DMS 273 treated with DMSO at 0.1 percent for 48 hours (cell line): ENCODE measurements around the gene TOP1.

Source experiments
- DNase-seq: peaks from one replicate; lab custom pipeline; 2025; lab: John Stamatoyannopoulos, UW

Gene TOP1

DNA sequence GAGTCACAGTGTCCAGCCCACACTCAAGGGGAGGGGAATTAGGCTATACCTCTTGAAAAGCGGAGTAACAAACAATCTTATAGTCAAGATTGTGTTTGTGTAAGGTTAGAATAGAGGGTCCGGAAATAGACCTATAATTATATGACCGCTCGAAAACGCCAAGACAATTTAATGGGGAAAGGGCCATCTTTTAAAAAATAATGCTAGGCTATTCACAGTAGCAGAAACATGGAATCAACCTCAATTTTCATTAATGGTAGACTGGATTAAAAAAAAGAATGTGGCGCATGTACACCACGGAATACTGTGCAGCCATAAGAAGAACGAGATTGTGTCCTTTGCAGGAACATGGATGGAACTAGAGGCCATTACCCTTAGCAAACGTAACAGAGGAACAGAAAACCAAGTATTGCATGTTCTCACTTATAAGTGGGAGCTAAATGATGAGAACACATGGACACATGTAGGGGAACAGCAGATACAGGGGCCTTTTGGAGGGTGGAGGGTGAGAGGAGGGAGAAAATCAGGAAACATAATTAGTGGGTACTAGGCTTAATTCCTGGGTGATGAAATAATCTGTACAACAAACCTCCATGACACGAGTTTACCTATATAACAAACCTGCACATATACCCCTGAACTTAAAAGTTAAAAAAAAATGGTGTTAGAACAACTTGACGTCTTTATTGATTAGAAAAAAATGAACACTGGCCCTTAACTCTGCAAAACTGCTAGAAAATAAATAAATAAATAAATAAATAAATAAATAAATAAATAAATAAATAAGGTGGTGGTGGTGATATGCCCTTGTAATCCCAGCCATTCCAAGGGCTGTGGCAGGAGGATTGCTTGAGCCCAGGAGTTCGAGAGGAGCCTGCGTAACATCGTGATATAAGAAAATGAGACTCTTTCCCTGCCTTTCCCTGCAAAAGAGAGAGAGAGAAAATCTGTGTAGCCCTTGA lies 30.3 kb downstream of the TOP1 start:
- DNase-seq, result no peak

DNA sequence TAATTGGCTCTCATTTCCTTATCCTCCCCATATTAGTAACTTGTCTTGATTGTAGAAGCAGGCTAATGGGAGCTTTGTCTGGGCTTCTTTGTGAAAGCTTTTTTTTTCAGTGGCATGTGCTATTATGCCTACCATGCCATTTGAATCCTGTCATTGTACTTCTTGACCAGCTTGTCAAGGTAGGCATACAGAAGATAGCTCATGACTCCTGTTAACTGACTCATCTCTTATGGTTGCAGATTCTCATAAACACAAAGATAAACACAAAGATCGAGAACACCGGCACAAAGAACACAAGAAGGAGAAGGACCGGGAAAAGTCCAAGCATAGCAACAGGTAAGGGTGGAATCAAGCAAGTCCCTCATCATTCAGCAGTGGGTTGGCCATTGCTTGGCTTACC lies 32.5 kb downstream of the TOP1 start:
- no peak for DNase-seq

DNA sequence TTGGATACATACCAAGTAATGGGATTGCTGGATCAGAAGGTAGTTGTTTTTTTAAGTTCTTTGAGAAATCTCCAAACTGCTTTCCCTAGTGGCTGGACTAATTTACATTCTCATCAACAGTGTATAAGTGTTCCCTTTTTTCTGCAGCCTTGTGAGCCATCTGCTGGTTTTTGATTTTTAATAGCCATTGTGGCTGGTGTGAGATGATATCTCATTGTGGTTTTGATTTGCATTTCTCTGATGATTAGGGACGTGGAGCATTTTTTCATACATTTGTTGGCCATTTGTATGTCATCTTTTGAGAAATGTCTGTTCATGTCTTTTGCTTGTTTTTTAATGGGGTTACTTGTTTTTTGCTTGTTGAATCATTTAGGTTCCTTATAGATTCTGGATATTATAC lies 34.8 kb downstream of the TOP1 start:
- DNase-seq, result no peak

DNA sequence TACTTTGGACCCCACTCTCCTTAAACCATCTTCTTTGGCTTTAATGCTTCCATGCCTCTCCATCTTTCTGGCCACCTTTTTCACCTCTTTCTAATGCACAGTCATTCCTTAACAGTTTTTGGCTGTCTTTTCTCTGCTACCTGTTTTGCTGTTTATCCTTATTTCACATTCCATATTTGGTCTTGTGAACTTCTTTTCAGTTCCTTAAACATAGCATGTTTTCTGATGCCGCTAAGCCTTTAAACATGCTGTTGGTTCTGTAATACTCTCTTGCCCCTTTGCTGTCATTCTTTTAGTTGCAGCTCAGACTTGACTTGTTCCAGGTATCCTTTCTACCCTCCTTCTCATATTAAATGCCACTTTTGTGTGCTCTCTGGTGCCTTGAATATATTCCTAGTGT lies 35.8 kb downstream of the TOP1 start:
- no peak for DNase-seq

DNA sequence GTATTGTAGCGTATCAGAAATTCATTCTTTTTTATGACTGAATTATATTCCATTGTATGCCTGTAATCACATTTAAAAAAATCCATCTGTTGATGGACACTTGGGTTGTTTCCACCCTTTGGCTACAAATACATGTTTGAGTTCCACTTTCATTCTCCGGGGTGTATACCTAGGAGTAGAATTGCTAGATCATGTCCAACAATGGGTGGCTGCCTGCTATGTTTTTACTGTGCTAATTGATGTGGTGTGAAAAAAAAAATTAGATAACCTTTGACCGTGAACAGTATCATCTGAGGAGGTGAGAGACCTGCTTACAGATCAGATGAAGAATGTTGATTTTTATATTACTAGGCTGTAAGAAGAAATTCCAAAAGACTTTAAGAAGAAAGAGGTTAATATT lies 37.1 kb downstream of the TOP1 start:
- no peak for DNase-seq

DNA sequence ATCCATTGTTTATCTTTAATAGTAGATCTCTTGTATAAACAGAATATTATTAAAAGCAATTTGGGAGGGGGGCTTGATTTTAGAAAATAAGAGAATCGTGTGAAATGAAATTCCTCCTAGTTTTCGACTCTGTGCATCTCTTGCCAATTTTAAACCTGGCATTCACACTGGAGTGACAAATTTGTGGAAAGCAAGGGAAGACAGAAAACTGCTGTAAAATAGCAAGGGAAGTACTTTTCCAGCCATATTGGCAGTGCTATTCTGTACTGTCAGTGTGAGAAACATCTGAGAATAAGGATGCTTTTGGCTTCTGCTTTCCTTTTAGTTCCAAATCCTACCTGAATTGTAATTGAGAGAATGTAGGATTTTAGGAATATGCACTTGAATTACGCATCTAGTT lies 40.2 kb downstream of the TOP1 start:
- DNase-seq, result no peak

DNA sequence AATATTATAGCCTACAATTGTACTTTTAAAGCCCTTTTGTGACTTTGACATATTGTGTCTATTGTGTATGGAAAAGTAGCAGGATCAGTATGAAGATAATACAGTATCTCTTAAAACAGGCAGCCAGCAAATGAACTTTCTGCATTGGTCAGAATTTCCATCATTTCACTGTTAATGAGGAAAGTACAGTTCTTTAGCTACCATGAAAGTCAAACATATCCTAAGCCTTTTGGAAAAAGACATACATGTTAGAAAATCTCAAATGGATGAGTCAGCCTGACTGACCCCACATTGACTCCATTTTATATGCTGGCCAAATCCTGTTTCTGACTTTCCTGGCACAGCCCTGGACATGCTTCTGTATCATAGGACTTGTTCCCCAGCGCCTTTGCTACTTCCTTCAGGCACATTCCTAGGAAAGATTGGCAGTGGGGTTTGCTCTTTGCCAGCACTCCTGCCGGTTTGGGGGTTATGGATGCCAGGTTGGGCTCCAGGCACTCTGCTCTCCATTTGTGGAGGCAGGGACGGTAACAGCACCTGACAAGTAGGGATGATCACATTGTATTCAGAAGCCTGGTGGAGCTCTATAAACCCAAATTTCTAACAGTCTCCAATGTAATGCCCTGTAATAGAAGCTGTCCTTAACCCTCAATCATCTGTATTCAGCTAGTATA lies 43.7 kb downstream of the TOP1 start:
- no peak for DNase-seq

DNA sequence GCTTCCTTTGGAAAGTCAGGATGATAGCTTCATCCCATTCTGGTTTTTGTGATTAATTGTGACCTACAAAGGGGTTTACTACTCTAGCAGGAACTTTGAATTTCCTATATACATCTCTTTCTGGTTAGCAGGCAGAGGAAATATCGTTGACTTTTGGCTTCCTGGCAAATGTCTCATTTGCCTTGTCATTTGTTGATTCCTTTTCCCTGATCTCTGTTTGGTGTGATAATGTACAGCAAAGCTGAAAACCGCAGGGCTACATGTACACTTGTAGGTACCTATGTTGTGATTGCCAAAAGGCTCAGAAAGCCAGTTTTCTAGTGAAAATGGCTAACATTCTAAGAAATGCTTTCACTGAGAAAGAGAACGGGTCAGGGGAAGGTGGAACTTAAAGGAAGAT lies 44.3 kb downstream of the TOP1 start:
- DNase-seq, result no peak

DNA sequence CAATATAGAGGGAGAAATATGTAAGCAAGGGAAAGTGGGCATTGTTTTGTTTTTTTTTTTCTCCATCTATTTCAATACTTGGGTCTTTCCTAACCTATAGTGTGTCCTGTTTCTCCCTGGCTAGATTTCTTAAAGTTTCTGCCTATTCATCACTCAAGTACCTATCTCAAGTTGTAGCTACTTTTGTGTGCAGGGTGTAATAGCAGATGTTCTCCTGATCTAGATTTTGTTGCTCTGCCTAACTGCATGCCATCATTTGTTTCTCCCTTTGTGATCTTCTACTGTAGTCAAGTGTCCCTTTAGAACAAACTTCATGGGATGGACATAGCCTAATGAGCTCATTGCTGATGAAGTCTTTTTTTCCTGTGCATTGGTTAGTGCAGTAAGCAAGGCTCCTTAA lies 45.8 kb downstream of the TOP1 start:
- no peak for DNase-seq

DNA sequence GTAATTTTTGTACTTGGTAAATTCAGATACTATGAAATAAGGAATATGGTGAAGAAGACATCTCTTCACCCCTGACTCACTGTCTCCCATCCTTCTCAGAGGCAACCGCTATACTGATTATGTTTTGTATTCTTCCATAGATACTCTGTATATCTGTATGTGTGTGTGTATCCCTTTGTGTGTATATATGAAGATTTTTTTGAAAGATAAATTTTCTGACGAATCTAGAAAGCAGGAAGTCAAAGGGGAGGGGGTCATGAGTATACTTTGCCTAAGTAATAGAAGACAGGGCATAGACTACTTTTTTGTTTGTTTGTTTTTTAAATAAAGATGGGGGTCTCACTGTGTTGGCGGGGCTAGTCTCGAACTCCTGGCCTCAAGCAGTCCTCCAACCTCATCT lies 48.2 kb downstream of the TOP1 start:
- DNase-seq, result no peak

DNA sequence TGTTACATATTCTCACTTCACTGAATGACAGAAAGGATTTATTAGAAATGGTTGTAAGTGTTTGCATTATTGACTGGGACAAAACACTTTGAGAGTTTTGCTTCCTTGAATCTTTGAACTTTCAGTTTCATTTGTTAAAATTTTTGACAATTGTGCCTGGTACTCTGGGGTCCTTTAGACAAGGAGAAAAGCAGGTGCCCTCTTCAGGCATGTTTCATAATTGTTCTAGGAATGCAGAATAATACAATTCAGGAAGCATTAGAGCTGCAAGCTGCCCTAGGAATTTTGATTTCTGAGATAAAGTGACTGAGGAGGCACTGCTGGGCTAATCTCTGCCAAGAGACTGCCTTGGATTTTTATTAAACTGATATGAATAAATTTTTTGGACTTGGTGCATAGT lies 49.7 kb downstream of the TOP1 start:
- DNase-seq, result no peak

DNA sequence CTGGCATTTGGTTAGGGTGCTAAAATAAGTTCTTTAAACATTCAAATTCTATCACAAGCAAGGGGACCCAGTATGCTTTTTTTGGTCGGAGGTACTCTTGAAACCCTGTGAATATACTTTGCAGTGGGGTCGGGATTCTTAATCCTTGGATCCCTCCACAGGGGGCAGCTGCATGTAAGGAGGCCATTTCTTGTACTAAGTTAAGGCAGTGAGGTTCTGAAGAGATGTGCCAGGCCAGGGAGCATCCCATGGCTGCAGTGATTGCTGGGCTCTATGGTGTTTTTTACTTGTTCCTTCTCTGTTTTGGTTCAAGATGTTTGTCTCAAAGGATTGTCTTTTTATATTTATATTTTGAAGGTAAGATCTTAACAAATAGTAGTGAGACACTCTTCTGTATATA lies 50.4 kb downstream of the TOP1 start:
- DNase-seq, result no peak

DNA sequence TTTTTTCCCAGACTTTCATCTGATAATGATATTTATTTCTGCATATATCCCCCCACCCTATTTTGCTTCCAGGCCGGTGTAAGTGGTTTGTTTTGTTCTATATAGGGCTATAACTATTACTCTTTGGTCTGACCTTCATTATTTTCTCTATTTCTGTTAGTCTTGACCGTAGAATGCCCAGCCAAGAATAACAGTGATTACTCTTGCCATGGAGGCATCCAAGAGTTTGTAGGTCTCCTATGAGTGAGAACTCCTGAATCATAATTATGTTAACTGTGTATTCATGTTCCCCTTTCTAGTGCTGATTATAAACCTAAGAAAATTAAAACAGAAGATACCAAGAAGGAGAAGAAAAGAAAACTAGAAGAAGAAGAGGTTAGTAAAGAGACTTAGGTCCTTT lies 52.2 kb downstream of the TOP1 start:
- no peak for DNase-seq

DNA sequence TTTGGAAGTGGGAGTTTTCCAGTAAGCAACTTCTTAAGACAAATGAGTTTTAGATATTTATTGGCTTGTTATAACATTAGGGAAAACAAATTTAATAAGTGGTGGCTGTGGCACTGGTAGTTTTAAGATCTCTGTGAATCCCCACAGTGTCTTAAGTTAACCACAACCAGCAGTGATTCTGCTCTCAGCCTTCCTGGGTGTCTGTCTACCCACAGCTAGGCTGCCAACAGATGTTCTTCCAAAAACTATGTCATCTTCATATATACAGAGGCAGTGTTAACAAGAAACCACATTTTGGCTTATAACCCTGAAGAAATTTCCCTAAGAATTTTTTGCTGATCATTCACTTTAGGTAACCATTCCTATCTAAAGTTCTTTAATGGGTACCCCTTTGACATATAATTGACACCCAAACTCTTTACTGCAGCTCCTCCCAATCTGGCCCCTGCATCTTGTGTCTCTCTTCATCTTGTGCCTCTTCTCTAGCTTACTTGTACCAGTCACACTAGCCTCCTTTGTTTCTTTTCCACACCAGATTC lies 52.7 kb downstream of the TOP1 start:
- no peak for DNase-seq

DNA sequence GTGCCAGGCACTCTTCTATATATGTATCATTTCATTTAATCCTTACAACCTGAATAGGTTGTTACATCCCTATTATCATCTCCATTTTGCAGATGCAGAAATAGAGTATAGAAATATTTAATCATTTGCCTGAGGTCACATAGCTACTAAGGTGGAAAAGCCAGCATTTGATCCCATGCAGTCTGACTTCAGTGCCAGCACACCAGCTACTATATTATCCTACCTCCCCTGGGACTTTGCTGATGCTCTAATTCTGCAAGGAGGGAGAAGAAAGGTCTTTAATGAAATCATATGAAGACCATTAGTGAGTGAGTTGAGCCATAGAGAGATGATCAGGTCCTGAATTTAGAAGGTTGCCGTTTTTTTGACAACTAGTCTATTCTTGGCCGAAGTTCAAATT lies 53.7 kb downstream of the TOP1 start:
- no peak for DNase-seq

DNA sequence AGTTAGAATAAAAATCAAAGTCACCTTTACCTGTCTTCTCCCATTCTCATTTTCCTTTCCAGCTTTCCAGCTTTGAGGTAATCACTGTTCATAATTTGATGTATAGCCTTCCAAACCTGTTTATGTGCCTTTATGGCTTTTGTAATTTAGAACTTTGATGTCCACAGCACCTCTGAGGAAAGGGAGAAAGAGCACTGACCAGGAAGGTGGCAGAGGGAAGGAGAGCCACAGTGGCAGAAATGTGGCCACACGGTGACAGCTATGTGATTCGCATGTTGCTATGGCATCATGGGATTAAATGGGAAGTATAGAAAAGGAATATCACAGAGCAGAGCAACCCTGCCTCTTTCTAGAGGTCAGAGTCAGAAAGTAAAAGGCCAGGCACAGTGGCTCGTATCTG lies 57.0 kb downstream of the TOP1 start:
- DNase-seq, result no peak

DNA sequence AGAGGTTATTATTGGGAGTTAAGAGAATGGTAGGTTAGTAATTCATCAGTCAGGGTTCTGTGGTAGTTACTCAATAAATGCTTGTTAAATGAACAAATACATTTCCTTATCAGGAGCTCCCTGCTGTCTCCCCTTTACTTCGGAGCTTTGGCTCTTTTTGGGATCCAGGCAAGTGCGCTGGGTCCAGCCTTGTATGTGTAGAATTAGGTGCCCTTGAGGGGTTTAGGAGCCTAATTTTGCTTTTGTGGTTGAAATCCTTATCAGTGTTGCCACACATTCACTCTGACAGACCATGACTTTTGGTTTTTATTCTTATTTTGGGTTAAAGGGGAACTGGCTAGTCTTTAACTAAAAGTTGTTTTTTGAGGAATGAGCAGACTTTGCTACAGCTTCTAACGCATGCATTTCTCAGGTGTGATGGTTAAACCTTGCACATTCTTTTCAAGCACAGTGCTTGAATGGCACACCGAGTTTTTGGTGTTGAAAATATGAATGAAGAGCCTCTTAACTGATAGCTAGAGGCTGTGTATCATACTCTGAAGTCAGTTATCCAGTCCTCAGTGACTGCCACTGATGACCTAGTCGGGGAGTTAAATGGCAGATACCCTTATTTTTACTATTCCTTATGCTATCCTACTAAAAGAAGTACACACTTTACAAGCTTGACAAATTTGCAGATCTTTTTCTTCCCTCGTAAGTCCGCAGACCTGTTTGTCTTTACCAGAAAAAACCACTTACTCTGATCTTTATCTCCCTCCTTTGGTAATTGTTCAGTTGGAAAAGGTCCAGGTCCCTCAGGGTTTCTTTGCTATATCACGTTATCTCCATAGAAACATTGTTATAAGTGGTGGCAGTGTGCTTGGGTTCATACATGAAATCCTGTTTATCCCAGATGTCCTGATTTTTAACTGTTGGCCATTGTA lies 58.0 kb downstream of the TOP1 start:
- DNase-seq, result no peak

DNA sequence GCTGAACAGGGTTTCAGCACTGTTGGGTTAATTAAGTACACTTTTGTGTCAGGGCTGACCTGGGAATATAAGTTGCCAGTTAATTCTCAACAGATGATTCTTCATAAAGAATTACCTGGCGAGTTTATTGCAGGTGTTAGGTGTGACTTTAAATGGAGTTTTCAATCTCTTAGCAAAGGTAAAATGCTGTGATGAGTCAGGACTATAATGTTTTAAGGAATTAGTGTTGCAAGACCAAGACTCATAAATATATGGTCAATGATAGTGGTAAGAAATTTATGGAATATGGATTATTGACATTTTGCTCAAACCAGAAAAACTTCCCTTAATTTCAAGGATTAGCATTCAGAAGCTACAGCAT lies 58.7 kb downstream of the TOP1 start:
- no peak for DNase-seq

DNA sequence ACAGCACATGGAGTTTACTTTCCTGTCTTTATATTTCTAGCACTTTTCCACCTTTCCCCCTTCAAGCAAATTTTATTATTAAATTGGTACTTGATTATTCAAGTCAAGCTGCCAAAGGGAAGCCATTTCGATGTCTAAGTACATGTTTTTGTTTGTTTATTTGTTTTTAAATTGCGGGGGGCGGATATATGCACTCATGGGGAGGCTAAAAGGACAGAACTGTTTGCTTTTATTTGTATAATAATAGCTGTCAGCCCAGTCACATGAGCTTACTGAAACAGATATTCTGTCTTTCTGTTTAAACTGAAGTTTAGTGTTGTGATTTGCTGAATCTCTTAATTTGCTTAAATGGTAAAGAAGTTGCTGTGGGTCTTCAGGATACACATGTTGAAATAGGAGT lies 59.2 kb downstream of the TOP1 start:
- DNase-seq, result no peak

DNA sequence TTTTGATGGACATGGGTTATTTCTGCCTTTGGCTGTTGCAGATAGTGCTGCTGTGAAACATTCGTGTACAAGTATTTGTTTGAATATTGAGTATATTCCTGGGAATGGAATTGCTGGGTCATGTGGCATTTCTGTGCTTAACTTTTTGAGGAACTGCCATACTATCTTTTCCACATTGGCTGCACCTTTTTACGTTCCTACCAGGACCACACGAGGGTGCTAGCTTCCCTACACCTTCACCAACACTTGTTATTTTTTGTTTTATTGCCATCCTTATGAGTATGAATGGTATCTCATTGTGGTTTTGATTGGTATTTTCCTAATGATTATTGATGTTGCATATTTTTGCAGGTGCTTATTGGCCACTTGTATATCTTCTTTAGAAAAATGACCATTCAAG lies 60.9 kb downstream of the TOP1 start:
- no peak for DNase-seq

DNA sequence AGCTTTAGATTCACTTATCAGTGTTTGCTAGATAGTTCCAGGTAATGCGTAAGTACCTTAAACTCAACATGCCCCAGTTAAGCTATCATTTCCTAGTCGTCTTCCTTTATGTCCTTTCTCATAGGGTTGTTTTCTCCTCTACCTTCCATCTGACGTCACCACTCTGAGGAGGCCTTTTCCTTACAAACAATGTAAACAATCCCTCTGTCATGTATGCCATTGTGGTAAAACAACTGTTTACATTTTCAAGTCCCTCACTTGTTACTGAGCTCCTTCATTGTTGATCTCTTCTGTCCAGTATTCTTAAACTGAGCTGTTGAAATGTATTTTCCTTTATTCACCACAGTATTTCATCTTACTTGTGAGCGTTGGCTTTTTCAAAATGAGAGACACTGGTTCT lies 63.3 kb downstream of the TOP1 start:
- DNase-seq, result no peak

DNA sequence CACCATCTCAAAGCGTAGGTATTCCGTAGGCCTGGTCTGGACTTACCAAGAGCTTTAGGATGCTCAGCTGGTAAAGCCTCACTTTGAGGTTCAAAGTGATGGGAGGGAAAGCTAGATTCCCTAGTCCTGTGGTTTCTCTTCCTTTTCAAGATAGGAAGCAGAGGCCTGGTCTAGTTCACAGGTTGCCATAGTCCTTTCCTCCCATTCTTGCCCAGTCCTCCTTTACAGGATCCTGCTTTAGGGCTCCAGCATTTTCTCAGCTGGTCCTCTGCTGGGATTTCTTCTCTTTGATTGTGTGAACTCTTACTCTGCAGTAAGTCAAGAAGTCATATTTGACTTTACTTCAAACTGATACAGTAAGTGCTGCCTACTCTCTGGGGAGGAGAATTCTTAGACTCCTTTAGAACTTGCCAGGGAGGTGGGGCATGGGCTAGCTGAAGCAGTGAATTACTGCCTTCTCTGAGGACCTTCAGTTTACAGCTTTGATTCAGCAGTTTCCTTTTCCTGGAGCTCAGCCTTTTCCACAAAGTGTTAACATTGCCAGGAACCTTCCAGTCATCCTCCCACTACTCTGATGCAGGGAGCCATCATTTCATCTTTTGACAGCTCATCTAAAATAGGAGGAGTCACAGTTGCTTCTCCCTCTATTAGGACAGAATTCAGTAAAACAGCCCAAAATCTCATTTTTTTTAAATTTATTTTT lies 65.9 kb downstream of the TOP1 start:
- DNase-seq, result no peak
